AG20443 (cell line): ENCODE data around the gene CAP2.
A peak's percentile ranks its signal among the peaks of the same experiment; 100 is the strongest.
"Not testable (repeated sequence)": the region's sequence is repeated elsewhere in the genome, so short reads cannot be mapped to it uniquely, and the experiment has no call there.

ENCODE experiments used
- DNase-seq: peaks from one replicate; pipeline ENCODE4 v3.0.0; 2012; ENCODE audit warnings: low spot score, mixed read lengths

The CAP2 gene

DNA sequence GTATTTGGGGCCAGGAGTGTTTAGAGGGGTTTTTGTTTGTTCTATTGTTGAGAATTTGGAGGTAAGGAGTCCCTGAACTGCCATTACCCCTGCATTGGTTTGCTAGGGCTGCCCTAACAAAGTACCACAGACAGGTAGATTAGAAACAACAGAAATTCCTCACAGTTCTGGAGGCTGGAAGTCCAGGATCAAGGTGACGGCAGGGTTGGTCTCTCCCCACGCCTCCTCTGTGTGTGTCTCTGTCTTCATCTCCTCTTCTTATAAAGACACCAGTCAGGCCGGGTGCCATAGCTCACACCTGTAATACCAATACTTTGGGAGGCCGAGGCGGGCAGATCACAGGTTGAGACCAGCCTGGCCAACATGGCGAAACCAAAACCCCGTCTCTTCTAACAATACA is 109.7 kb downstream of the CAP2 start:
- no peak for DNase-seq

DNA sequence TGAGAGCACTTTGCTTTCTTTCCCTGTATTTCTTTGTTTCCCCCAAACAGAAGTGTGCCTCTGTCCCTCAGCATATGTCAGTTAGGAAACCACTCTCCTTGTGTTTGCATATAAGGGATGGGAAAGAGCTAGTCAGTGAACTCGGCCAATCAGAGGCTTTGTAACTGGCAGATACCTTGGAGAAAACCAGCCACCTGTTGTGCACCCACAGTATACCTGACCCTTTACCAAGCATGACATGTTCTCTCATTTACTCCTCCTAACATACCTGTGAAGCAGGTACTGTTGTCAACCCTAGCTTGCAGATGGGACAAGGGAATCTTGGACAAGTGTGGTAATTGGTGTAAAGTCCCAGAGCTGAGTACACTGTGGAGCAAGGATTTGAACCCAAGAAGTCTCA is 110.6 kb downstream of the CAP2 start:
- DNase-seq: no peak

DNA sequence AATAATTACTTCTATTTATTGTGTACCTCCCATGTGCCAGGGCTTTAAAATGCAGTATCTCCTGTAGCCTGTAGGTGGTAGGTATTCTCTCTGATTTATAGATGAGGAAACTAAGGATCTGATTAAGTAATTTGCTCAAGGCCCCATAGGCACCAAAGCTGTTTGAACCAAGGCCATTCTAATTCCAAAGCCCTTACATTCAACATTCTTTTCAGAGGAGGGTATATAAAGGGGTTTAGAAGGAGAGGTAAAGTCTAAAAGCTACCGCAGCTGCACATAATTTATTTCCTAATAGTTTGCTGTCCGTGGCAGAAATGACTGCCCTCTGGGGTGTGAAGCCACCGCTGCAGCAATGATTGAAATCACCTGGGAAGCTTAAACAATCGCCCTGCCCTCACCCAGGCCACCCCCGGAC is 111.7 kb downstream of the CAP2 start:
- DNase-seq: peak; percentile 22

DNA sequence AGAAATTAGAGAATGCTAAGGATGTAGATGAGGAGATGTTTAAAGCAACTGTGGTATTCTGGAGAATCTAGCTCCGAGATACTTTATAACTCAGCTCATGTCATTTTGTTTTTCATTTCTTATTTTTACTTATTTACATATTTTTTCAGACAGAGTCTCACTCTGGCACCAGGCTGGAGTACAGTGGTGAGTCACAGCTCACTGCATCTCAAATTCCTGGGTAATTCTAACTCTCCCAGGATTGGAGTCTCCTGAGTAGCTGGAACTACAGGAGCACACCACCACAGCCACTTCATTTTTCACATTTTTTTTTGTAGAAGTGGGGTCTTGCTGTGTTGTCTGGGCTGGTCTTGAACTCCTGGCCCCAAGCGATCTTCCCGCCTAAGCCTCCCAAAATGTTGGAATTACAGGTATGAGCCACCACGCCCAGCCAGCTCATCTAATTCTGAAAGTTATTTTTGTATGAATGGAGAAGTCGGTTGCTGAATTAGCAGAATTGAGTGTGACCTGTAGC is 112.4 kb downstream of the CAP2 start:
- peak; percentile 66 for DNase-seq

DNA sequence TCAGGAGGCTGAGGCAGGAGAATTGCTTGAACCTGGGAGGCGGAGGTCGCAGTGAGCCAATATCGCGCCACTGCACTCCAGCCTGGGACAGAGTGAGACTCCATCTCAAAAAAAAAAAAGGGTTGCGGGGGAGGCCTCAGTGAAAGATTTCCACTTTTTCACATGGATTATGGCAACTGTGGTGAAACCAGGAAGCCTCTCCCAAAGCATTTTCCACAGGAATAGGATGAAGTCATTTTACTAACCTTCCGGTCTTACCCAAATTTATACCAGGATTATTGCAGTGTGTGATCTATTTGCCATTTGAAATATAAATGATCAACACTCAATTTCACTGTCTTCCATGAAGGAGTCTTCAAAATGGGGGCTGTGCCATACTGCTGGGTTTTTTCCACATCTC is 113.1 kb downstream of the CAP2 start:
- DNase-seq: no peak

GRCh38 chr6:17506962-17507361 is 113.6 kb downstream of the CAP2 start:
- no peak for DNase-seq

- DNase-seq: no peak
Observed at GRCh38 chr6:17511084-17511483, 117.7 kb downstream of the CAP2 start.

- DNase-seq: no peak
Observed at GRCh38 chr6:17511580-17511979, 118.2 kb downstream of the CAP2 start.

GRCh38 chr6:17519120-17519519 is 125.7 kb downstream of the CAP2 start:
- peak; percentile 65 for DNase-seq

DNA sequence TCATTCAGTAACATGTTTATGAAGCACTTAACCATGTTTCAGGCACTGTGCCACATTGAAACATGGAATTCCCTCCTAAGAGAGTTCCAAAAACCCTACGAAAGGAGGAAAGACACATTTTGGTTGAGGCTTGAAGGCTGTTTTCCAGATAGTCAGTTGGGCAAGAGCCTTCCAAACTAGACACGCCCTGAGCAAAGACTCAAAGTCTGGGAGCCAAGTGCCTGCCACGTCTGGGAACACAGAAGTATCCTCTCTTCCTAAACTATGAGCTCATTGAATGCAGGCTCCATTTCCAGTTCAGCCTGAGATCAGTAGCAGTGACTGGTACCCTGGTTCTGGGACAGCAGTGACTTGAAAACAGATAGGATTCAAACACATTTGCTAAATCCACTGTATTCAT is 132.2 kb downstream of the CAP2 start:
- peak; percentile 63 for DNase-seq

- DNase-seq: peak; percentile 45
Observed at GRCh38 chr6:17527076-17527475, 133.7 kb downstream of the CAP2 start.

GRCh38 chr6:17530321-17530835 is 137.0 kb downstream of the CAP2 start:
- DNase-seq: no peak

- DNase-seq: no peak
Observed at GRCh38 chr6:17536586-17536985, 143.2 kb downstream of the CAP2 start.

DNA sequence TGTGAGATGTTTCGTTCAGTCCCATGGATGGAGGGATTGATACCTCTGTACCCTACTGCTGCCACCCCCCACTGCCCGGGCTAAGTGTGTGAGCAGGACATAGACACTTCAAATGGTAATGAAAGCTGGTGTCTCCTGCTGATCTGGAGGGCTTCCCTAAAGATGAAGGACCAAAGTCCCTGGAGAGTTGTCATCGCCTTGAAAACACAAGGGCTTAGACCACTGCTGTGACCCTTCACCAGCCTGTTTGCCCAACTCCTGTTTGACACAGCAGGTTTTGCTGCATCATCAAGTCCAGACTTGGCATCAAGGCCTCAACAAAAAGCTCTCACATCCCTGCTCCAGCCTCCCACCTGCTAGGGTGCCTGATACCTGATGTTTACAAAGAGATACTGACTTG is 148.8 kb downstream of the CAP2 start:
- no peak for DNase-seq

- not testable (repeated sequence) for DNase-seq
Observed at GRCh38 chr6:17545681-17546080, 152.3 kb downstream of the CAP2 start.

GRCh38 chr6:17551383-17551958 is 158.1 kb downstream of the CAP2 start:
- no peak for DNase-seq

DNA sequence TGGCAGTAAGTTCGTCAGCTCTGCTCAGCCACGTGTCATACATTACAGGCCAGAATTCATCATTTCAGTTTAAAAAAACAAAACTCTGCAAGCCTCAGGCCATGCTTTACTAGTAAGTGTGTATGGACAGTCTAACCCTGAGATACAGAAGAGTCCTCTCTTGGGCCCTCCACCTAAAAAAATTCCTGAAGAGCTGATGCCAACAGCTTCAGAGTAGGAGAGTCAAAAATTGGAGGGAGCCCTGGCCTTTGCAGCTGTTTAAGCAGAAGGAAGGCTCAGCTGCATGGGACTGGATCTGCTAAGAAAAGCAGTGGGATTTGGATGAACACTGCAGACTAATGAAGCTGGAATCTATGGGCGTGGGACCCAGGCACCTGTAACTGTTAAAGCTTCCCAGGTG is 159.5 kb downstream of the CAP2 start:
- no peak for DNase-seq

DNA sequence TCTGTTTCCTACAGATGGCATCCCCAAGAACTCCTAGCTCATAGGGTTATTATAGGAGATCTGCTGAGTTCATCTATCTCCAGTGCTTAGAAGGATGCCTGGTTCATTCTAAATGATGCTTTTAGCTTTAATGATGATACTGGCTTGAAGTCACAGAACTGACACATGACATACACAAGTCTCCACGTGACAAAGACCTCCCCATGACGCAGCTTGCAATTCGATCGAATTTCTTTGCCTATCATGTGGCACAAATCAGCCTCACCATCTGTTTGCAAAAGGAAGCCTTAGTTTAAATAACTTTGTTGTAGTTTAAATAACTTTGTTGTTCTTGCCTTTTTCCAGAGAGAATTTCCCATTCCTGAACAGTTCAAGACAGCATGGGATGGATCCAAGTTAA is 162.6 kb downstream of the CAP2 start:
- DNase-seq: no peak

- no peak for DNase-seq
Observed at GRCh38 chr6:17562636-17563035, 169.2 kb downstream of the CAP2 start.

- no peak for DNase-seq
Observed at GRCh38 chr6:17565399-17565798, 172.0 kb downstream of the CAP2 start.

- DNase-seq: peak; percentile 82
Observed at GRCh38 chr6:17574866-17575560, 181.6 kb downstream of the CAP2 start.

GRCh38 chr6:17577059-17577458 is 183.7 kb downstream of the CAP2 start:
- no peak for DNase-seq

DNA sequence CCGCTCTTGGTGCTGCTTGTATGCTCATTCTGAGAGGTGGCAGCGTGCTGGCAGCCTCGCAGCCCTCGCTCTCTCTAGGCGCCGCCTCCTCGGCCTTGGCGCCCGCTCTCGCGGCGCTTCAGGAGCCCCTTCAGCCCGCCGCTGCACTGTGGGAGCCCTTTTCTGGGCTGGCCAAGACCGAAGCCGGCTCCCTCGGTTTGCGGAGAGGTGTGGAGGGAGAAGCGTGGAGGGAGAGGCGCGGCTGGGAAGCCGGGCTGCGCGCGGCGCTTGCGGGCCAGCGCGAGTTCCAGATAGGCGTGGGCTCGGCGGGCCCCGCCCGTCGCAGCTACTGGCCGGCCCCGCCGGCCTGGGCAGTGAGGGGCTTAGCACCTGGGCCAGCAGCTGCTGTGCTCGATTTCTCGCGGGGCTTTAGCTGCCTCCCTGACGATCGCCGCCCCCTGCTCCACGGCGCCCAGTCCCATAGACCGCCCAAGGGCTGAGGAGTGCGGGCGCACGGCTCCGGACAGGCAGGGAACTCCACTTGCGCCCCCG is 187.2 kb downstream of the CAP2 start:
- DNase-seq: peak; percentile 44
